ENCODE data around the gene THAP5.

The THAP5 gene, protein sequence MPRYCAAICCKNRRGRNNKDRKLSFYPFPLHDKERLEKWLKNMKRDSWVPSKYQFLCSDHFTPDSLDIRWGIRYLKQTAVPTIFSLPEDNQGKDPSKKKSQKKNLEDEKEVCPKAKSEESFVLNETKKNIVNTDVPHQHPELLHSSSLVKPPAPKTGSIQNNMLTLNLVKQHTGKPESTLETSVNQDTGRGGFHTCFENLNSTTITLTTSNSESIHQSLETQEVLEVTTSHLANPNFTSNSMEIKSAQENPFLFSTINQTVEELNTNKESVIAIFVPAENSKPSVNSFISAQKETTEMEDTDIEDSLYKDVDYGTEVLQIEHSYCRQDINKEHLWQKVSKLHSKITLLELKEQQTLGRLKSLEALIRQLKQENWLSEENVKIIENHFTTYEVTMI

DNA sequence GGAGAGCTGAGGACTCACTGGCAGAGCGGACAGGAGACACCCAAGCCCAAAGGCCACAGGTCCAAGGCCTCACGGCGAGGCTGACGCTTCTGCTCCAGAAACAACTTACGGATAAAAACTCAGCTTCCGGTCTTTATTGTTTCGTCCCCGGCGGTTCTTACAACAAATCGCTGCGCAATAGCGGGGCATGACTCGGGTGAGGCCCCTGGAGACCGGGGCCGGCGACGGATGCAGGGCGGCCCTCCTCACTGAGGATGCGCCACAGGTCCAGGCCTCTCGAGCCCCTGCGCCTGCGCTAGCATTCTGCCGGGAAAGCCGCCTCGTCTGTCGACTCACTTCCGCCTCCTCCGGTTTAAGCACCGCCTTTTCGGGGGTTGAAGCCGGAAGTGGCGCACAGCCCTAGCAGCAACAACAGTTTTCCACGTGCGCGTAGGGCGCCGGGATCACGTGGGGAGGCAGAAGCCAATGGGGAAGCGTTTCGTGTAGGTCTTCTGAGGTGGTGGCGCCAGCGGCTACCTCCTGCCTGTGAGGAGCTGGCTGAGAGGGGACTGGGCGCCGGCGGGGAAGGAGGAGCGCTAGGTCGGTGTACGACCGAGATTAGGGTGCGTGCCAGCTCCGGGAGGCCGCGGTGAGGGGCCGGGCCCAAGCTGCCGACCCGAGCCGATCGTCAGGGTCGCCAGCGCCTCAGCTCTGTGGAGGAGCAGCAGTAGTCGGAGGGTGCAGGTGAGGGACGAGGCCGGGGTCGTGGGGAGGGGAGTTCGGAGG lies at the start of gene THAP5, which contains the start of gene DNAJB9:
Gene THAP5 (minus strand): TSS at position 326 of the 765 bp plus-strand sequence. CDS start 137 bp downstream, at position 189.
Gene DNAJB9 (plus strand): TSS at position 494 of the 765 bp plus-strand sequence. CDS start 1,853 bp downstream, outside the sequence.
- no peaks in the 10 kb centered on the region for H4K20me1 ChIP-seq (ENCODE audit: insufficient read depth, low read length)
- H3K4me1 ChIP-seq (ENCODE audit: insufficient read depth, low read length, severe bottlenecking): peaks cover 48% of the 10 kb centered on the region
- peak within 1 kb of the TSS; percentile 91 for H3K27ac ChIP-seq (ENCODE audit: low read depth, low read length, poor library complexity, severe bottlenecking)
- no peak for TF ChIP-seq EZH2 (IDR thresholded peaks at IDR 0.05; ENCODE audit: borderline replicate concordance, low read length)
- TF ChIP-seq, protein P1, sequence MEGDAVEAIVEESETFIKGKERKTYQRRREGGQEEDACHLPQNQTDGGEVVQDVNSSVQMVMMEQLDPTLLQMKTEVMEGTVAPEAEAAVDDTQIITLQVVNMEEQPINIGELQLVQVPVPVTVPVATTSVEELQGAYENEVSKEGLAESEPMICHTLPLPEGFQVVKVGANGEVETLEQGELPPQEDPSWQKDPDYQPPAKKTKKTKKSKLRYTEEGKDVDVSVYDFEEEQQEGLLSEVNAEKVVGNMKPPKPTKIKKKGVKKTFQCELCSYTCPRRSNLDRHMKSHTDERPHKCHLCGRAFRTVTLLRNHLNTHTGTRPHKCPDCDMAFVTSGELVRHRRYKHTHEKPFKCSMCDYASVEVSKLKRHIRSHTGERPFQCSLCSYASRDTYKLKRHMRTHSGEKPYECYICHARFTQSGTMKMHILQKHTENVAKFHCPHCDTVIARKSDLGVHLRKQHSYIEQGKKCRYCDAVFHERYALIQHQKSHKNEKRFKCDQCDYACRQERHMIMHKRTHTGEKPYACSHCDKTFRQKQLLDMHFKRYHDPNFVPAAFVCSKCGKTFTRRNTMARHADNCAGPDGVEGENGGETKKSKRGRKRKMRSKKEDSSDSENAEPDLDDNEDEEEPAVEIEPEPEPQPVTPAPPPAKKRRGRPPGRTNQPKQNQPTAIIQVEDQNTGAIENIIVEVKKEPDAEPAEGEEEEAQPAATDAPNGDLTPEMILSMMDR (IDR thresholded peaks at IDR 0.05; ENCODE audit: low read length): no peak
- no peaks in the 10 kb centered on the region for H3K9me3 ChIP-seq (ENCODE audit: low read length)
- H3F3A ChIP-seq (ENCODE audit: insufficient read depth, low read length): no peaks in the 10 kb centered on the region
- peaks cover 68% of the 10 kb centered on the region for H3K36me3 ChIP-seq (ENCODE audit: insufficient read depth, low read length)
- H3K9ac ChIP-seq (ENCODE audit: low read length): peak within 1 kb of the TSS; percentile 88
- peaks cover 62% of the 10 kb centered on the region for H3K79me2 ChIP-seq (ENCODE audit: insufficient read depth, low read length)
- H3K27me3 ChIP-seq (ENCODE audit: insufficient read depth, low read length): no peaks in the 10 kb centered on the region
- H3K9me2 ChIP-seq (ENCODE audit: low read depth, low read length): no peaks in the 10 kb centered on the region
- H3K4me3 ChIP-seq (ENCODE audit: low read depth, low read length, poor library complexity, severe bottlenecking): peak within 1 kb of the TSS; percentile 75
- peak within 1 kb of the TSS; percentile 96 for H3K4me2 ChIP-seq (ENCODE audit: low read length)
- no peak within 1 kb of the TSS for H2AFZ ChIP-seq (ENCODE audit: low read length)

DNA sequence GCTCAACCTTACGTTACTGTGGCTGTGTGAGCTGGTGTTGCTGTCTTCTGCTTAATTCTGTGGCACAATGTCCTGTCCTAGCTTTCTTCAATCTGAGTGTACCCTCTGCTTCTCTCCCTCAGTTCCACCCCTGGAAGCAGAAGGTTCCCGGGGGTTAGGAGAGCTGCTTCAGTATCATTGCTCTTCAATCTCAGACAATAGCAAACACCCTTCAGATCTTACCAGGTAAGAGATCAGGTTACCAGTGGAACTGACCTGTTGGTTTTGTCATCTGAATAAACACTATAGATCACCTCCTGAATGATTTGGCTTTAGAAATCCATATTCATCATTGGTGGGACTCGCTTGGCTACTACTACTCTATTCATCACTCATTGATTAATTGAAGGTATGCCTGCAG lies 48.5 kb upstream of the THAP5 start:
- Histone ChIP-seq H2AFZ (ENCODE audit: low read length) (no peak overlapping the region), H3K36me3 (ENCODE audit: insufficient read depth, low read length) (no peaks in the 10 kb centered on the region), H3K9me2 (ENCODE audit: low read depth, low read length) (no peaks in the 10 kb centered on the region), H3K9ac (ENCODE audit: low read length) (no peak overlapping the region), H3K27me3 (ENCODE audit: insufficient read depth, low read length) (no peaks in the 10 kb centered on the region), H3K27ac (ENCODE audit: low read depth, low read length, poor library complexity, severe bottlenecking) (no peak overlapping the region), H3K4me3 (ENCODE audit: low read depth, low read length, poor library complexity, severe bottlenecking) (no peak overlapping the region), H3F3A (ENCODE audit: insufficient read depth, low read length) (no peaks in the 10 kb centered on the region), H3K9me3 (ENCODE audit: low read length) (no peaks in the 10 kb centered on the region), H3K79me2 (ENCODE audit: insufficient read depth, low read length) (no peaks in the 10 kb centered on the region), H4K20me1 (ENCODE audit: insufficient read depth, low read length) (no peaks in the 10 kb centered on the region), H3K4me2 (ENCODE audit: low read length) (no peak overlapping the region), H3K4me1 (ENCODE audit: insufficient read depth, low read length, severe bottlenecking) (no peaks in the 10 kb centered on the region)
- TF ChIP-seq EZH2 (IDR thresholded peaks at IDR 0.05; ENCODE audit: borderline replicate concordance, low read length): no peak
- TF ChIP-seq, protein P1 (IDR thresholded peaks at IDR 0.05; ENCODE audit: low read length): no peak

DNA sequence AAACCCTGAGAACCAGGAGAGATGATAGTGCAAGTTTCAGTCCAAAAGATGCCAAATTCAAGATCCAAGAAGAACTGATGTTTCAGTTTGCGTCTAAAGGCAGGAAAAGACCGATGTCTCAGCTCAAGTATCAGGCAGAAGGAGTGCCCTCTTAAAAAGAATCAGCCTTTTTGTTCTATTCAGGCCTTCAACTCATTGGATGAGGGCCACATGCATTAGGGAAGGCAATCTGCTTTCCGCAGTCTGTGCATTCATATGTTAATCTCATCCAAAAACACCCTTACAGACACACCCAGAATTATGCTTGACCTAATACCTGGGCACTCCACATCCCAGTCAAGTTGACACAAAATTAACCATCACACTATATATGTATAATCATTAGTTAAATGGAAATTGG lies 45.4 kb upstream of the THAP5 start:
- Histone ChIP-seq H3K4me2 (ENCODE audit: low read length) (no peak overlapping the region), H3K4me3 (ENCODE audit: low read depth, low read length, poor library complexity, severe bottlenecking) (no peak overlapping the region), H3K27ac (ENCODE audit: low read depth, low read length, poor library complexity, severe bottlenecking) (no peak overlapping the region), H4K20me1 (ENCODE audit: insufficient read depth, low read length) (no peaks in the 10 kb centered on the region), H3K36me3 (ENCODE audit: insufficient read depth, low read length) (no peaks in the 10 kb centered on the region), H3K27me3 (ENCODE audit: insufficient read depth, low read length) (no peaks in the 10 kb centered on the region), H3K4me1 (ENCODE audit: insufficient read depth, low read length, severe bottlenecking) (no peaks in the 10 kb centered on the region), H3K9ac (ENCODE audit: low read length) (no peak overlapping the region), H3K79me2 (ENCODE audit: insufficient read depth, low read length) (no peaks in the 10 kb centered on the region), H3F3A (ENCODE audit: insufficient read depth, low read length) (no peaks in the 10 kb centered on the region), H3K9me3 (ENCODE audit: low read length) (no peaks in the 10 kb centered on the region), H3K9me2 (ENCODE audit: low read depth, low read length) (no peaks in the 10 kb centered on the region), H2AFZ (ENCODE audit: low read length) (no peak overlapping the region)
- TF ChIP-seq, protein P1 (IDR thresholded peaks at IDR 0.05; ENCODE audit: low read length): no peak
